NK-92 (cell line): Measurements from ENCODE around the gene RHOBTB3.
"Not testable (repeated sequence)": the region's sequence is repeated elsewhere in the genome, so short reads cannot be mapped to it uniquely, and the experiment has no call there.

Source experiments
- DNase-seq: peaks from one replicate; lab custom pipeline; 2025; ENCODE audit not compliant: unreplicated experiment; lab: John Stamatoyannopoulos, UW

RHOBTB3 gene, protein sequence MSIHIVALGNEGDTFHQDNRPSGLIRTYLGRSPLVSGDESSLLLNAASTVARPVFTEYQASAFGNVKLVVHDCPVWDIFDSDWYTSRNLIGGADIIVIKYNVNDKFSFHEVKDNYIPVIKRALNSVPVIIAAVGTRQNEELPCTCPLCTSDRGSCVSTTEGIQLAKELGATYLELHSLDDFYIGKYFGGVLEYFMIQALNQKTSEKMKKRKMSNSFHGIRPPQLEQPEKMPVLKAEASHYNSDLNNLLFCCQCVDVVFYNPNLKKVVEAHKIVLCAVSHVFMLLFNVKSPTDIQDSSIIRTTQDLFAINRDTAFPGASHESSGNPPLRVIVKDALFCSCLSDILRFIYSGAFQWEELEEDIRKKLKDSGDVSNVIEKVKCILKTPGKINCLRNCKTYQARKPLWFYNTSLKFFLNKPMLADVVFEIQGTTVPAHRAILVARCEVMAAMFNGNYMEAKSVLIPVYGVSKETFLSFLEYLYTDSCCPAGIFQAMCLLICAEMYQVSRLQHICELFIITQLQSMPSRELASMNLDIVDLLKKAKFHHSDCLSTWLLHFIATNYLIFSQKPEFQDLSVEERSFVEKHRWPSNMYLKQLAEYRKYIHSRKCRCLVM

DNA sequence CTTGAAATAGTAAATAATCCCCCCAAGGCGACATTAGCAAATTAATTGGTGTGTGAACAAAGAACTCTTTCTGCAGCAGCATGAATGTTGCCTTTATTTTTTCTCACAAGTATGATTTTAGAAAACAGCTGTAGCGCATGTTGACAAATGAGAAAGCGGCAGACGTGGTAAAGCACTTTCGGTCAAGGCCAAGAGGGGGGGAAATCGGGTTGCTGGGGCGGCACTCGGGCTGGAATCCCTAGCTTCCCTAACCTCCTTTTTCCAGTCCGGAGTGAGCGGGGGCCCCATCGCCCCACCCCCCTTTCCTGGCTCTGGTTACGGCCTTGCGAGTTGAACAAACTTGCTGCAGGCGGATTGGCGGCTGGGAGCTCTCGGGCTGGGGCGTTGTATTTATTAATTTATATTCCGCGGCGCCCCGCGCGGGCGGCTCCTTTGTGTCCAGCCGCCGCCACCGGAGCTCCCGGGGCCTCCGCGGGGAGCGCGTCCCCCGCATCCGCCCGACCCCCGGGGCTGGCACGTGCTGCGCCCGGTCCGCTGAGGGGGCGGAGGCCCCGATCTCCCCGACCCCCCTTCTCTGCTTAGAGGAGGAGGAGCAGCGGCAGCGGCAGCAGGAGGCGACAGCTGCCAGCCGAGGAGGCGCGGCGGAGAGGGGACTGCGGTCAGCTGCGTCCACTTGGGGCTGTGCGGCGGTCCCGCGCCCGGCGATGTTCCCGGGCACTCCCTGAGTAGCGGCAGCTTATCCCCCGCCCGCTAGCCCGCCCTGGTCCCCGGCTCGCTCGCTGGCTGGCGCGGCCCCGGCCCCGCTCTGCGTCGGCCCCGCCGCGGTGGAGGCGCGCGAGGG, at the start of gene RHOBTB3:
Gene RHOBTB3, plus strand, starts transcription at position 607 of the 841 bp plus-strand sequence. CDS start 347 bp downstream, outside the sequence.
- DNase-seq: no peak

DNA sequence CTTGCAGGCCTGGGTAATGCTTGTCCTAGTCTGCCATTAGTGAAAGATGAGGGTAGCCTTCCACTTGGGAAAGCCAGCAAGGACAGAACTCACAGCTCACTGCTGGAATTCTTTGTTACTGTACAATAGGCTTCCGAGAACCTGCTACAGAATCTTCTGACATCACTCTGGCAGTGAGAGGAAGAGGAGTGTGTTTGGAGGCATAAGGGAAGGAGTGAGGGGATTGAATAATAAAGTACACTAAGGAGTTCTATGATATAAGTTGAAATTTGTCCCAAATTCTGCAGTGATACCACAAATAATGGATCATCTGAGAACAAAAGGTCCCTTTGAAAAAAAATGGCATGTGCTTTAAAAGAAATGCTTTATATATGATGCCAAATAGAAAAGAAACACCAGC, 48.2 kb upstream of the RHOBTB3 start, which contains the start of gene SPATA9:
Gene SPATA9, minus strand, starts transcription at position 101 of the 400 bp plus-strand sequence. CDS start 137 bp downstream, outside the sequence.
- DNase-seq: no peak

DNA sequence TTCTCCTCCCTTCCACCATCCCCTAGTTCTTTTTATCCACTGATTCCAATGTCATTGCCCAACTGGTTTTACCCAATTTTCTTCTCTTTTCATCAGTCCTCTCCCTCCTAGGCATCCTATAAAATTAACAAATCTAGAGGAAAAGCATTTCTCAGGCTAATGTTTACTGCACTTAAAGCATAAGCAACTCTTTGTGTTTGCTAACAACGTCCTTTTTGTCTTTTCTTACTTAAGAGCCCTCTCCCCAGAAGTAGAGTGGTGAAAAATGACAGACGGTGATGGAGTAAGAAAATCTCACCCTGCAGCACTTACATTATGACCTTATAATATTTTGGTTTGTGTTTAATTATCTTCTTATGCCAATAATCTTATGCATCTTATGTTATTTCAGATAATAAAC, 46.8 kb upstream of the RHOBTB3 start:
- DNase-seq: no peak

DNA sequence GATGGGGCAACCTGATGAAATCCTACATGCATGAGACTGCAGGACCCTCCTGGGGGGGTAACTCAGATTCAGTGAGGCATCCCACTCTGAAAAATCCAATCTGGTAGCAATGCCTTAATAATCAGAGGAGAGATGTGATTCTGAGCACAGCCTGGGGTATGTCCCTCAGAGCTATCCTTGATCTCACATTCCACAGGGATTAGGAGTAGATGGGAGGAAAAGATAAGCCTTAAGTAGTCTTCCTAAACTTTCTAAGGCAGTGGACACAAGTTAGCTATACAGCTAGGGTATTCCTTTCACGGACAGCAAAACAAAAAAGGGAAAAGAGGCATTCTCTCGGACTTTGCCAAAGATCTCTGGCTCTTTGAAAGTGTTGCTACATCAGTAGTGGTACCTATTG, 44.5 kb upstream of the RHOBTB3 start:
- DNase-seq: no peak

DNA sequence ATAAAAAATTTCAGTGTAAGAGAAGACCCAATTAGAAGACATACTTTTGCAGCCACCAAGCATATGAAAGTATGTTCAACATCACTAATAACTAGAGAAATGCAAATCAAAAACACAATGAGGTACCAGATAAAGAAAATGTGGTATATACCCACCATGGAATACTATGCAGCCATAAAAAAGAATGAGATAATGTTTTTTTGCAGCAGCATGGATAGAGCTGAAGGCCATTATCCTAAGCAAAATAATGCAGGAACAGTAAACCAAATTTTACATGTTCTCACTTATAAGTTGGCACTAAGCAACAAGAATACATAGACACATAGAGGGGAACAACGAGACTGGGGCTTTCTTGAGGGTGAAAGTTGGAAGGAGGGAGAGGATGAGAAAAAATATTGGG, 41.5 kb upstream of the RHOBTB3 start:
- no peak for DNase-seq

DNA sequence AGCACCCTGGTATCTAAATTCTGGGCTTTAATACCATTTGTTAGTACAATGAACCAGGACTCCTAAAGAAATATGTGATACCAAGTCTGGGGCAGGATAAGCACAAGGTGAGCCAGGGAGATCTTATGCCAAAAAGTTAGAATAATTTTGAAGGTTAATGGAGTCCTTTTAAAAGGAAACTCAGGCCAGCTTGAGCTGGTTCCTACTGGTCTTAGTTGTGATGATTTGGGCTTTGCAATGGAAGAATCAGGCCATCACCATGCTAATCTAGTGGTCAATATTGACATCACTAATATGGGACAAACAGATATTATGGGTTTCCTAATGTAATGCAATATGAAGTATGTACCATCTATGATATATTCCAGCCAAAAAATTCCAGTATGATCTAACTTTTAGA, 40.8 kb upstream of the RHOBTB3 start:
- no peak for DNase-seq

DNA sequence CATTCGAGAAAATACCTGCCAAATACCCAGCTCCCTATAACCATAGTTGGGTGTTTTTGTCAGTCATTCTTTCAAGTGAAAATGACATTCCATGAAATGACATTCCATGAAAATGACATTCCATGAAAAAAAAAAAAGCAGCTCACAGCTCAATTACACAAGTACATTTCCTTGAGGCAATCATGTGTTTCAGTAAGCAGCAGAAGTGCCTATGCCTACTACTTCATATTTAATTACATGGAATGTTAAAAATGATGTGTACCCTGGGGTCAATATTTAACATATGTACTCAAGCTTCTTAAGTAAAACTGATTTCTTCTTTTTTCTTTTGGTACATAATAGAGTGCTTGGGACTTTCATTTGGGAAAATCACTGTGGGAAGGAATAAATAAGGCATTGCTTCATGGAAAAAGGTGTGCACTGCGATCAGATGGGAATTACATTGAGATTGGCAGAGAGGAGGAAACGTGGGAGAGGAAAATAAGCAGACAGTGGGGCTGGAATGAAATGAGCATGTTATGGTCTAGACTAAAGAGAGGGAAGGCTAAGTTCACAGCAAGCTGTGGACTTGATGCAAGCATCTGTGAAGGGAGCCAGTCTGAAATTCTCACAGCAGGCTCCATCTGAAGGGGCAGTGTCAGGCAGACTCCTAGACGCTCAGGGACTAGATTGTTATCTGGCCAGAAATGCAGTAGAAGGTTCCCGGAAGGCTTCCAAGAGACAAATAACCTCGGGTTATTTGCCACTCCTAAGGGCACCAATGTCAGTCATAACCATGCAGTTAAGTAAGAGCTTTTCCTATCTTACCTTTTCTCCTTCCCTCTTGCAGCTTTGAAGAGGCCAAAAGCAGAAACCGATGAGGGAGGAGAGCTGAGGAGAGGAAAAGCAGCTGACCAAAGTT, 33.1 kb upstream of the RHOBTB3 start:
- DNase-seq: no peak

DNA sequence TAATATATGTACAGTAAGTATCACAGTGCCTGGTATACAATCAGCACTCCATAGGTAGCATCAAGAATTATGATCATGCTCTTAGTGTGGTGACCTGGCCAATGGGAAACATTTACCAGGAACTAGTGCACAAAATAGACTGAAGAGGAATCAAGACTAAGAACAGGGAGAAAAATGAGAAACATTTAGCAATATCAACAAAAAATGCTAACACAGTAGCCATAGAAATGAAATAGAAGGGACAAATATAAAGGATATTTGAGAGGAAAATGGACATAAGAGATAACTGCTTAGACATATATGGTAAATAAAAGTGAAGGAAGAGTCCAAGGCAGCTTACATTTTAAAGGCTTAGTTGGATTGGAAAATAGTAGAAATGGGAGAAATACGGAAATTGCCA, 31.8 kb upstream of the RHOBTB3 start:
- no peak for DNase-seq

DNA sequence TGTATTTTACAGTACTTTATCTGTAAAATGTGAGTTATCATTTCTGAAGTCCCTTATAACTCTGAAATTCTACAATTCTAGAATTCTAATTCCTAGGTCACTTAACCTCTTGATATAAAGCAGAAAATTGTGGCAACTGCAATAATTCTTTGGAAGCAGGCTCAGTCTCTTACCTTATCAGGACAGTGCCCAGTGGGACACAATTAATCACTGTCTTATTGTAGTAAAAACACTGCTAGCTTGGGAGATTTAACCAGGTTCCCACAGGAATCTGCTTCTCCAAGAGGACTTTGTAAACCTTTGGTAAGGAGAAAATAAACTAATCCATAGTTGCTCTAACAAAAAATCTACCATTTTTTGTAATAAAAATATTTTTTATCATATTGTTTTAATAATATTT, 30.1 kb upstream of the RHOBTB3 start:
- no peak for DNase-seq

DNA sequence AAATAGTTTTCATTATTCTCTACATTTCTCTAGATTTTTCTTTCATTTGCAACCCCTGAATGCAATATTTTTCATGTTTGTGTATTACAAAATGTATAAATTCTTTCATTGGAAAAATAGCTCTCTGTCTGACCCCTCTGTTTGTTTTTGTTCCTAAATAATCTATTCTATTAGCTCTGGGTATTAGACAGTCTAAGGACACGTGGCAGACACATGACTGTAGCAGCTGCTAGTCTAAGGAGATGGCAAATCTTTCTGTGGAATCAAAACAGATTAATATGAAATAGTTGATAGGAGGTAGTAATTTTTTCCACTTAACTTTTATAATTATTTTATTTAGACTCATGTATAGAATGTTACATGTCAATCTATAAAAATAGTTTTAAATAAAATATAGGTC, 27.0 kb upstream of the RHOBTB3 start:
- DNase-seq: no peak

DNA sequence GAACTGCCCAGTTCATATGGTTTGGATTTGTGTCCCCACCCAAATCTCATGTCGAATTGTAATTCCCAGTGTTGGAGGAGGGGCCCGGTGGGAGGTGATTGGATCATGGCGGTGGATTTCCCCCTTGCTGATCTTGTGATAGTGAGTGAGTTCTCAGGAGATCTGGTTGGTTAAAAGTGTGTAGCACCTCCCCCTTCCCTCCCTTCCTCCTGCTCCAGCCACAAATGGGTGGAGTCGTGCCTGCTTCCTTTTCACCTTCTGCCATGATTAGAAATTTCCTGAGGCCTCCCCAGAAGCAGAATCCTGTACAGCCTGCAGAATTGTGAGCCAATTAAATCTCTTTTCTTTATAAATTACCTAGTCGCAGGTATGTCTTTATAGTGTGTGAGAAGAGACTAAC, 24.9 kb upstream of the RHOBTB3 start:
- not testable (repeated sequence) for DNase-seq

DNA sequence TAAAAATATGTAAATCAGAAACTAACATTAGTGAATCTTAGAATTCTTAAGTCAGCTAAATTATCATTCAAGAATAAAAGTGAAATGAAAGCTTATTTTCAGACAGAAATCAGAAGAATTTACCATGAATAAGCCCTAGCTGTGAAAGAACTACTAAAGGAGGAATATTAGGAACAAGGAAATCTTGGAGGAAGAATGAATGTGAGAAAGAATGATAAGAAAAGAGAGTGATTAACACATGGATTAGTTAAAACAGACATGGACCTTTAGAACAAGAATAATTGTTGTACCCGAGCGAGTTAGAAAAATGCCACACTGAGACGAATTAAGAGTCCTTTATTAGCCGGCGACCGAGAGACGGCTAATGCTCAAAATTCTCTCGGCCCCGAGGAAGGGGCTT, 24.1 kb upstream of the RHOBTB3 start:
- DNase-seq: no peak

DNA sequence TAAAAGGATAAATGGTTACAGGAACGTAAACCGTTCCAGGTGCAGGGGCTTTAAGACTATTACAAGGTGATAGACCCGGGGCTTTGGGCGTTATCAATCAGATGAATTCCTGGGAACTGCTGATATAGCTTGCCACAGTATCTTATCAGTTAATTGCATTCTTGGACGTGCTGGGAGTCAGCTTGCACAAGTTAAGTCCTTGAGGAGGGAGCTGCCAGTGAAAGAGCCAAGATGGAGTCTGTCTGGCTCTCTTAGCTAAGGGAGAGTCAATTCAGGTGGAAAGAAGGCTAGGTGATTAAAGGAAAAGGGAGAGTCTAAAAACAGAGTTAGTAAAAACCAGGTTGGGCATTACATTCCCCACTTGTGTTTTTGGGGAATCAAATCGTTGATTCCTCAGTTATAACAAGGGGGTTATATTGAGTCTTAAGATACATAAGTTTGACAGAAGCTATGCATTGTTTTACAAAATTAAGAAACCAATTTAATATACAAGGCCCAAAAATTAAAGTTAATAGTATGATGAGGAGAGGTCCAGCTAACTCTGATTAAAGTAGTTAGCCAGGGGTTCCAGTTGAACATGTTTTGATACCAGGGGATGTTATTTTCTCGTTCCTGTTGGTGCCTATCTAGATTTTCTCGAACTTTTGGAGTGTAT, 23.5 kb upstream of the RHOBTB3 start:
- DNase-seq: not testable (repeated sequence)

DNA sequence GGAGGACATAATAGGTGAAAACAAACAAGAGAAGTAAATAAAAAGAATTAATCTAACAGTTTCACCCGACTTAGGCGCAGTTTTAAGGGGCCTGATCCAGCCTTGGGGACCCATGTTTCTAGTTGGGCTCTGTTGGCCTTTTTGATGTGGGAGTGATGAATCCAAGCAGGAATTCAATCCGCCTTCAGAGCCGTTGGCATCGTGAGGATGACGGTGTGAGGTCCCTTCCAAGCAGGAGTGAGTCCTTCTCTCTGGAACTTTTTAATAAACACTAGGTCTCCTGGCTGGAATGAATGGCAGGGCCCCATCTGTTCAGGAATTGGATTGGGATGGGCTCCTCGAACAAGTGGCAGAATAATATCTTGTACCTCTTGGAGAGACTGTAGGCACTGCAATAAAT, 22.3 kb upstream of the RHOBTB3 start:
- DNase-seq: no peak

DNA sequence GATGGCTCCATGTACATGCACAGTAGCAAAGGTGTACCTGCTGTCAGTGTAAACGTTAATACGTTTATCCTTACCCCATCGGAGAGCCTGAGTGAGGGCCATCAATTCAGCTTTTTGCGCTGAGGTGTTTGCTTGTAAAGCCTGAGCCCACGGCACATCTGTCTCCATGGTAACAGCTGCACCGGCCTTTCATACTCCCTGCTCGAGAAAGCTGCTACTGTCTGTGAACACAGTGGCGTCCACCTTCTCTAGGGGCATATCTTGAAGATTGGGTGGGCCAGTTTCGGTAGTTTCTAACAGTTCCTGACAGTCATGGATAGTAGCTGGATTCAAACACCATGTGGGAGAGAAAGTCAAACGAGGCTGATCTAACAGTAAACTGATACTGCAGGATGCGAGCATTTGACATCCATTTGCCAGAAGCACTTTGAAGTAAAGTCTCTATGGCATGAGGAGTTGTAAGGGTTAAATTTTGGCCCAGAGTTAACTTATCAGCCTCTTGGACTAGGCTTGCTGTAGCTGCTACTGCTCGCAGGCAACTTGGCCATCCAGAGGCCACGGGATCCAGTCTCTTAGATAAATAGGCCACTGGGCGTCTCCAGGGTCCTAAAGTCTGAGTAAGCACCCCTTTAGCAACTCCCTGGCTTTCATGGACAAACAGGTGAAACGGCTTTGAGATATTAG, 21.0 kb upstream of the RHOBTB3 start:
- DNase-seq: no peak

DNA sequence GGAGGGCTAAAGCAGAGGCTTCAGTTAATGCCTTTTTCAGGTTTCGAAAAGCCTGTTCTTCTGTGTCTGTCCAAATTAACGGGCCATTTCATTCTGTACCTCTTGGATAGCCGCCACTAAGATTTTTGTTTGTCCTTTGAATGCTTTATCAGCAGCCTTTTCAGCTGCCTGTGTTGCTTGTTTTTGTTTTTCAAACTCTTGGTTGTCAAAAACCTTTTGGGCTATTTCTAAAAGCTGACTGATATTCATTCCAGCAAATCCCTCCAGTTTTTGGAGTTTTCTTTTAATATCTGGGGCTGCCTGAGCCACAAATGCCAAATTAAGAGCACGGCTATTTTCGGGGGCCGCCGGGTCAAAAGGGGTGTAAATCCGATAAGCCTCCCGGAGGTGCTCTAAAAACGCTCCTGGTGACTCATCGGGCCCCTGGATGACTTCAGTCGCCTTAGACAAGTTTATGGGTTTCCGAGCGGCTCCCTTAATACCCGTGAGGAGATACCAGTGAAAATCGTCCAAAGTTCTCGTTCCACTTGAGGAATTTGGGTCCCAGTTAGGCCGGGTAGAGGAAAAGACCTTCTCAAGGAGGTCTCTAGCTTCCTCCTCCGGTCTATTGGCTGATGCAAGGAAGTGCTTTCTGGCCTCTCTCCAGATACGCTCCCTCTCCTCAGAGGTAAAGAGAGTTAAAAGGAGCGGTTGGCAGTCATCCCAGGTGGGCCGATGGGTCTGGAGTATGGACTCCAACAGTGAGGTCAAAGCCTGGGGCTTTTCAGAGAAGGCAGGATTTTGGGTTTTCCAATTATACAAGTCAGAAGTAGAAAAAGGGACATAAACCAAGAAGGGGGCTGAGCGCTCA, 20.3 kb upstream of the RHOBTB3 start:
- not testable (repeated sequence) for DNase-seq

DNA sequence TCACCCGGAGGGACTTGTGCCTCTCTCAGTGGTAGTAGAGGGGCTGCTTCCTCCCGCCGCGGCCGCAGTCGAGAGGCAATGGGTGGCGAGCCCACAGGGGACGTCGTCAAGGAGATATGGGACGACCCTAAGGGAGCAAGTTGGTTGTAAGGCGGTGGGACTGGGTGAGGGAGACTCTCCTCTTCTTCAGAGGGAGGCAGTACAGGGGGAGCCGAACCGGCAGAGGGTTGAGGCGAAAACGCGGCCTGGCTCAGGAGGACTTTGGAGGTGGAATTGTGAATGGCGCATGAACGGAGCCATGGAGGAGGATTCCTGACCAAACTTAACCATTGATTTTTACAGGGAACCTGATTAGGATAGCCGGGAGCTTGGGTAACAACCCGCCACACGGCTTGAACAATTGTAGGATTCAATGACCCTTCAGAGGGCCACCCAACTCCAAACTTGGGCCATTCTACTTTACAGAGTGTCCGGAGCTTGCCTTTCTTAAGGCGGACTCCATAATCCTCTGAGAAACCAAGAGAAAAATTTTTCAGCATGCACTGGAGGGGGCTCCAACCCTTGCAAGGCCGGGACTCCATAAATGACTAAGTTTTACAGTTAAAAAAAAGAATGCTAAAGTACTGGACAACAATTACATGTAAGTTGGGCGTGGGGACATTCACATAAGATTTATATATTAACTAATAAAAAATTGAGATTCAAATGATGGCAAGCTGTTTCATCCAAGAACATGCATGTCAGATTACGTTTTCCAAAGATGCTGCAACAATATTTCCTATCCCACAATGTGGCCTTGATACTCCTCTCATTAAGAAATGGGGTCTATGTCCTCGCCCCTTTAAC, 19.4 kb upstream of the RHOBTB3 start:
- no peak for DNase-seq
